Stimulated activated naive CD8-positive, alpha-beta T cell treated with anti-CD3 and anti-CD28 coated beads, Interleukin-15, amount 100 ng/mL, for 72 hours (primary cell): Measurements from ENCODE around the gene HPCA.
A peak's percentile ranks its signal among the peaks of the same experiment; 100 is the strongest.

Source experiments
- ATAC-seq: fragments of 150-1000 bp; cut with Tn5 transposase; 2 replicates; pipeline ENCODE4 v1.10.0; 2021; ENCODE audit warnings: mild to moderate bottlenecking, moderate library complexity
- DNase-seq, 2 donors: peaks; one replicate each; pipeline ENCODE4 v3.0.0; 2021 to 2022
- H3K27ac Mint-ChIP-seq, 2 donors: one replicate each; pipeline ENCODE4 v1.8.0; 2022; ENCODE audit warnings: mild to moderate bottlenecking in 2 of 2, mixed read lengths in 2 of 2, moderate library complexity in 2 of 2
- H3K27me3 Mint-ChIP-seq: one replicate; pipeline ENCODE4 v1.8.0; 2022; ENCODE audit warnings: mixed read lengths
- H3K4me1 Mint-ChIP-seq: one replicate; pipeline ENCODE4 v1.8.0; 2022; ENCODE audit warnings: mild to moderate bottlenecking, mixed read lengths
- H3K4me3 Mint-ChIP-seq, 2 donors: one replicate each; pipeline ENCODE4 v1.8.0; 2022; ENCODE audit warnings: mild to moderate bottlenecking in 2 of 2, mixed read lengths in 2 of 2, moderate library complexity in 1 of 2
- H3K9me3 Mint-ChIP-seq, 2 donors: one replicate each; pipeline ENCODE4 v1.8.0; 2022; ENCODE audit warnings: mixed read lengths in 2 of 2

The HPCA gene

GRCh38 chr1:32868085-32868484 is 18.2 kb upstream of the HPCA start:
- Mint-ChIP-seq H3K4me1 (peaks cover 10% of the 10 kb centered on the region), H3K27ac (no peak overlapping the region), H3K27me3 (peaks cover 46% of the 10 kb centered on the region), H3K9me3 (no peaks in the 10 kb centered on the region), H3K4me3 (no peak overlapping the region)
- ATAC-seq: no peak
- DNase-seq: no peak

GRCh38 chr1:32868806-32869455 is 17.4 kb upstream of the HPCA start:
- peak overlapping the region in 1 of 2 donors; percentile 61 for H3K27ac Mint-ChIP-seq
- DNase-seq: no peak
- no peak overlapping the region for H3K4me3 Mint-ChIP-seq
- peaks cover 47% of the 10 kb centered on the region for H3K27me3 Mint-ChIP-seq
- no peaks in the 10 kb centered on the region for H3K9me3 Mint-ChIP-seq
- peaks cover 10% of the 10 kb centered on the region for H3K4me1 Mint-ChIP-seq
- no peak for ATAC-seq

GRCh38 chr1:32869923-32870614 is 16.2 kb upstream of the HPCA start:
- peaks cover 55% of the 10 kb centered on the region for H3K27me3 Mint-ChIP-seq
- H3K4me1 Mint-ChIP-seq: peaks cover 10% of the 10 kb centered on the region
- no peak overlapping the region for H3K27ac Mint-ChIP-seq
- DNase-seq: no peak
- ATAC-seq: peak; percentile 44
- peak overlapping the region; percentile 54 to 79 for H3K4me3 Mint-ChIP-seq
- no peaks in the 10 kb centered on the region for H3K9me3 Mint-ChIP-seq

- H3K9me3 Mint-ChIP-seq: no peaks in the 10 kb centered on the region
- peaks cover 10% of the 10 kb centered on the region for H3K4me1 Mint-ChIP-seq
- DNase-seq (no peak), ATAC-seq (peak; percentile 40)
- peak within 1 kb of the TSS; percentile 54 to 79 for H3K4me3 Mint-ChIP-seq
- peaks cover 62% of the 10 kb centered on the region for H3K27me3 Mint-ChIP-seq
- H3K27ac Mint-ChIP-seq: peak within 1 kb of the TSS in 1 of 2 donors; percentile 61
Observed at GRCh38 chr1:32870615-32871363, 15.5 kb upstream of the HPCA start, which contains the start of gene FNDC5. Gene FNDC5, minus strand, starts transcription at chr1:32870912.

- H3K27ac Mint-ChIP-seq: no peak overlapping the region
- peaks cover 70% of the 10 kb centered on the region for H3K27me3 Mint-ChIP-seq
- peak overlapping the region; percentile 47 to 66 for H3K4me3 Mint-ChIP-seq
- peaks cover 10% of the 10 kb centered on the region for H3K4me1 Mint-ChIP-seq
- ATAC-seq (peak; percentile 13), DNase-seq (no peak)
- no peaks in the 10 kb centered on the region for H3K9me3 Mint-ChIP-seq
Observed at GRCh38 chr1:32871364-32872191, 14.7 kb upstream of the HPCA start.

GRCh38 chr1:32872192-32872460 is 14.2 kb upstream of the HPCA start:
- peaks cover 70% of the 10 kb centered on the region for H3K27me3 Mint-ChIP-seq
- no peak overlapping the region for H3K4me3 Mint-ChIP-seq
- DNase-seq: no peak
- H3K27ac Mint-ChIP-seq: no peak overlapping the region
- H3K4me1 Mint-ChIP-seq: peaks cover 10% of the 10 kb centered on the region
- ATAC-seq: no peak
- no peaks in the 10 kb centered on the region for H3K9me3 Mint-ChIP-seq

- no peak for ATAC-seq
- Mint-ChIP-seq H3K27me3 (peaks cover 79% of the 10 kb centered on the region), H3K4me3 (no peak overlapping the region), H3K9me3 (no peaks in the 10 kb centered on the region), H3K27ac (no peak overlapping the region), H3K4me1 (peaks cover 10% of the 10 kb centered on the region)
- DNase-seq: no peak
Observed at GRCh38 chr1:32873484-32873883, 12.8 kb upstream of the HPCA start.

- Mint-ChIP-seq H3K27me3 (peaks cover 63% of the 10 kb centered on the region), H3K9me3 (no peaks in the 10 kb centered on the region), H3K4me1 (peaks cover 3% of the 10 kb centered on the region), H3K4me3 (no peak overlapping the region), H3K27ac (no peak overlapping the region)
- no peak for ATAC-seq
- DNase-seq: no peak
Observed at GRCh38 chr1:32874860-32875752, 11.2 kb upstream of the HPCA start.

GRCh38 chr1:32876341-32877210 is 9.7 kb upstream of the HPCA start:
- peaks cover 65% of the 10 kb centered on the region for H3K27me3 Mint-ChIP-seq
- no peaks in the 10 kb centered on the region for H3K9me3 Mint-ChIP-seq
- DNase-seq: peak; percentile 72 to 76
- no peaks in the 10 kb centered on the region for H3K4me1 Mint-ChIP-seq
- peak; percentile 87 for ATAC-seq
- no peak overlapping the region for H3K27ac Mint-ChIP-seq
- H3K4me3 Mint-ChIP-seq: no peak overlapping the region

GRCh38 chr1:32877211-32878110 is 8.8 kb upstream of the HPCA start:
- H3K27ac Mint-ChIP-seq: no peak overlapping the region
- ATAC-seq (no peak), DNase-seq (no peak)
- H3K4me3 Mint-ChIP-seq: no peak overlapping the region
- H3K27me3 Mint-ChIP-seq: peaks cover 64% of the 10 kb centered on the region
- H3K4me1 Mint-ChIP-seq: no peaks in the 10 kb centered on the region
- no peaks in the 10 kb centered on the region for H3K9me3 Mint-ChIP-seq

- H3K4me3 Mint-ChIP-seq: no peak overlapping the region
- DNase-seq: no peak
- H3K27me3 Mint-ChIP-seq: peaks cover 61% of the 10 kb centered on the region
- no peaks in the 10 kb centered on the region for H3K9me3 Mint-ChIP-seq
- no peak for ATAC-seq
- no peaks in the 10 kb centered on the region for H3K4me1 Mint-ChIP-seq
- no peak overlapping the region for H3K27ac Mint-ChIP-seq
Observed at GRCh38 chr1:32878183-32878582, 8.1 kb upstream of the HPCA start.

- no peaks in the 10 kb centered on the region for H3K4me1 Mint-ChIP-seq
- peaks cover 66% of the 10 kb centered on the region for H3K27me3 Mint-ChIP-seq
- no peak overlapping the region for H3K27ac Mint-ChIP-seq
- no peaks in the 10 kb centered on the region for H3K9me3 Mint-ChIP-seq
- ATAC-seq: no peak
- H3K4me3 Mint-ChIP-seq: no peak overlapping the region
- DNase-seq: no peak
Observed at GRCh38 chr1:32878637-32879041, 7.7 kb upstream of the HPCA start.

GRCh38 chr1:32881291-32881690 is 5.0 kb upstream of the HPCA start:
- Mint-ChIP-seq H3K27ac (no peak overlapping the region), H3K27me3 (peaks cover 72% of the 10 kb centered on the region), H3K4me3 (no peak overlapping the region), H3K9me3 (no peaks in the 10 kb centered on the region), H3K4me1 (peaks cover 9% of the 10 kb centered on the region)
- DNase-seq (no peak), ATAC-seq (no peak)
